EL (cell line): ENCODE measurements around the gene APBA2.

Experiments
- DNase-seq: peaks from one replicate; pipeline ENCODE4 v3.0.0-alpha.2; 2016

The APBA2 gene

DNA sequence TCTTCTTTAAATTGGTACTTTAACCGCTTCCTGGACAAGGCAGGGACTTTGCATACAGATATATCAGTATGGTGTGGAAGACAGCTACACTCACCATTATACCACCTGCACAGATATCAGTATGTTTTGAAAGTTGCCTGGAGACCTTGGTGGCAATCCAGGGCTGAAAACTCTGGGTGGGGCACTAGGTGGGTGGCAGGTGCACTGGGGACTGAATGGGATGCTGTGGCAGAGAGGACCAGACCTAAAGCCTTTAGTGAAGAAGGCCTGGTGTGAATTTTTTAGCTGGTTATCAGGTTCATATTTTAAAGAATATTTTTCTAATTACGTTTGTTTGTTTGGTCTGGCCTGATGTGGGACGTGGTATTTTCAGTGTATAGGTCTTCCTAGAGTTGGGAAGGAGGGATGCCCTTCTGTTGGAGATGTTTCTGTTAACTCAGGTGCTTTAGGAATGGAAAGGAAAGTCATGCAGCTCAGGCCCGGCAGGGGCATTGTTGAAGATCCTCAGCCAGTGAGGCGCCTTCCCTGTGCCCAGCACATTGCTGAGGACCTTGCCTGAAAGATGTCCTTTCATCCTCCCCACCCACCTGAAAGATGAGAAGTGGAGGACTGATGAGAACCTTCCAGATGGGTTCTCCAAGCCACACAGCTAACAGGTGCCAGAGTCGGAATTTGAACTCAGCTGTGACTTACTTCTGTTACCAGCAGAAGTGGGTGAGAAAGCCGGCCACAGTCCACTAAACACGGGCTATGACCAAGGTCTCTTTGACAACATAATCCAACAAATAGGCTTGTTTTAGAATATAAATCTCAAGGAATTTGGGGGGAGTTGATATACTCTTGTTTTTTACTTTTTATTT is 77.3 kb downstream of the APBA2 start:
- no peak for DNase-seq

DNA sequence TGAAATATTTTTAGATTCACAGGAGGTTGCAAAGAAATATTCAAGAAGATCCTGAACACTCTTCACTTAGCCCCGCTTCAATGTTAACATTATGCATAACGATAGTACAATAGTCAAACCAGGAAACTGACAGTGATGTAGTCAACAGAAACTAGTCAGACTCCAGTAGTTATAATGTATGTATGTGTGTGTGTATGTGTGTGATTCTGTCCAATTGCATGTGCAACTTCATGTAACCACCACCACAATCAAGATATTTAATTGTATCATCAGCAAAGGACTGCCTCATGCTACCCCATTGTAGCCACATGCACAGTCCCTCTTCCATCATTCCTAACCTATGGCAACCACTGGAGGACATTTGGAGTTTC is 77.9 kb downstream of the APBA2 start:
- DNase-seq, result no peak

DNA sequence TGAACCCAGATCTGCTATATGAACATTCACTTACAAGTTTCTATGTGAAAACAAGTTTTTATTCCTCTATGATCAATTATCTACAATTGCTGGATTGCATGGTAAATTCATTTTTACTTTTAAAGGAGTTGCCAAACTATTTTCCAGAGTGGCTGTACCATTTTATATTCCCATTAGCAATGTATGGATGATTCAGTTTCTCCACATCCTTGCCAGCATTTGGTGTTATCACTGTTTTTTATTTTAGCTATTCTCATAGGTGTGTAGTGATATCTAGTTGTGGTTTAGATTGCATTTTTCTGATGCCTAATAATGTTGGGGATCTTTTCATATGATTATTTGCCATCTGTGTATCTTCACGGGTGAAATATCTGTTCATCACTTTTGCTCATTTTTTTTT is 78.3 kb downstream of the APBA2 start:
- no peak for DNase-seq

DNA sequence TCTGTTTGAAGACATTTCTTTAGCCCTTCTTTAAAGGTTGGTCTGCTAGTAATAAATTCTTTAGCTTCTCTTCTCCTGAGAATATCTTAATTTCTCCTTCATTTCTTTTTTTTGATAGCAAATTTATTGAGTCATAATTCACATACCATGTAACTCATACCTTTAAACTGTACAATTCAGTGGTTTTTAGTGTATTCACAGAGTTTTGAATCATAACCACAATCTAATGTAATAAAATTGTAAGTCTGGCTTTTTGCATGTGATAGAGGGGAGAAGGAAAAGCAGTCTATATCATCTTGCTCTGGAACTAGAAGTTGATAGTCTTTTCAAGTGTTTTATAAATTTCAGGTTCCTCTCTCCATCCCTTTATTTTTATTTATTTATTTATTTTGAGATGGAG is 81.3 kb downstream of the APBA2 start:
- DNase-seq, result no peak

DNA sequence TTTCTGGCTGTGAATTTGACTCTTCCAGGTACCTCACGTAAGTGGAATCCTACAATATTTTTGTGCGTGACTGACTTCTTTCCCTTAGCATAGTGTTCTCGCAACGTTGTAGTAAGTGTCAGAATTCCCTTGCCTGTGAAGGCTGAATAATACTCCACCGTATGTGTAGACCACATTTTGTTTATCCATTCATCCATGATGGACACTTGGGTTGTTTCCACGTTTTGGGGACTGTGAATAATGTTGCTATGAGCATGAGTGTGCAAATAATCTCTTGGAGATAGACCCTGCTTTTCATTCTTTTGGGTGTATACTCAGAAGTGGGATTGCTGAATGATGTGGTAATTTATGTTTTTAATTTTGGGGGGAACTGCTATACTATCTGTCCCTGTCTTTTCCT is 82.2 kb downstream of the APBA2 start:
- DNase-seq, result no peak

DNA sequence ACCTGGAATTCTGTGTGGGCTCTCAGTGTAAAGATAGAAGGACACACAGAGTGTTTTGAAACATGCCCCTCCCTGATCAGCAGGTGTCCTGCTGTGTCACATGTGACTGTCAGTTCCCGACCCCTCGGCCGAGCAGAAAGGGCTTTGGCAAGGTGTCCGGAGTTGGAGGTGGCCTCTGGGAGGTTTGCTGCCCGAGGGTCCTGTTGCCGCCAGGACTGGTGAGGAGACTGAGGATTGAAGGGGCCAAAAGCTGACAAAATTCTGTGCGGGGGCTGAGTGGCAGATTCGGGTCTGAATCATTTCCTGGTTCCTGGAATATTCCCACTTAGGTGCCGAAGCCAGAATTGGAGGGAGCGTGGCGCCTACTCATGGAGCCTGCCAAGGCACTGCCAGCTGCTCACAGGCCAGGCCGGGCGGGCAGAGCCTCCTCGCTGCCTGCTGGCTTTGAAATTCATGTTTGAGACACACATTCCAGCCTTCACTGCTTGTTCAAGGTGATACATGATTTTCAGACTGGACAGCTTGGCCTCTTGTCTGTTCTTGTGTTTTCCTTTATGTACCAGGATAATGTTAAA is 83.8 kb downstream of the APBA2 start:
- no peak for DNase-seq

DNA sequence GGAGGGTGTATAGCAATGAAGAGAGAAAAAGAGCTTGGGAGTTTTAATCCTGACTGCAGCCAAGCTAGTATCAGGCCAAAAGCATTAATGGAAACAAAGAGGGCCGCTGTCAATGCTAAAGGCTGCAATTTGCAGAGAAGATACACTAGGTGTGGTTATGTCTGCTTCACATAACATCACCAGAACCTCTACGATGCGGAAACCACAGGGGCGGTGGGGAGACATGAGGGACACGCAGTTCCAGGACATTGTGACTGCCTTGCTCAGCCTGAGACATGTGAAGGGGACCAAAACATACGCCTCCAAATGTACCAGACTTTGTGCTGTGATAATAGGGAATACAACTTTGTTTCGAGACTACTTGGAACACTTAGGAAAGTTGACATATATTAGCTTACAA is 88.4 kb downstream of the APBA2 start:
- DNase-seq, result no peak

DNA sequence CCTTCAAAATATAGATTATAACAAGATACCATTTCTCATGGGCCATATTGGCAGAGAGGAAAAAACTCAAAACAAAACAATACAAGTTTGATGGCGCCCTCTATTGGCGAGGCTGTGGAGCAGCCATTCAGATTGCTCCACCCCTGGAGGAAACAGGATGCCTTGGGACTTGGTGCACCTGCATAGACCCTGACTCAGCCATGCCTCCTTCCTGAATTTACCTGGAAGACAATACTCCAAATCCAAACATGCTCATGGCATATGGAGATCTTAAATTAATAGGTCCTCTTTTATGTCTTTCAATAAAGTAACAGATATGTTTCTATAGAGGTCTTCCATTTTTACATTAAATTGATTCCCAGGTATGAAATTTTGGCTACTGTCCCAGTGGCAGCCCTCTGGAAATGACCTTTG is 90.0 kb downstream of the APBA2 start:
- peak; percentile 62 for DNase-seq

DNA sequence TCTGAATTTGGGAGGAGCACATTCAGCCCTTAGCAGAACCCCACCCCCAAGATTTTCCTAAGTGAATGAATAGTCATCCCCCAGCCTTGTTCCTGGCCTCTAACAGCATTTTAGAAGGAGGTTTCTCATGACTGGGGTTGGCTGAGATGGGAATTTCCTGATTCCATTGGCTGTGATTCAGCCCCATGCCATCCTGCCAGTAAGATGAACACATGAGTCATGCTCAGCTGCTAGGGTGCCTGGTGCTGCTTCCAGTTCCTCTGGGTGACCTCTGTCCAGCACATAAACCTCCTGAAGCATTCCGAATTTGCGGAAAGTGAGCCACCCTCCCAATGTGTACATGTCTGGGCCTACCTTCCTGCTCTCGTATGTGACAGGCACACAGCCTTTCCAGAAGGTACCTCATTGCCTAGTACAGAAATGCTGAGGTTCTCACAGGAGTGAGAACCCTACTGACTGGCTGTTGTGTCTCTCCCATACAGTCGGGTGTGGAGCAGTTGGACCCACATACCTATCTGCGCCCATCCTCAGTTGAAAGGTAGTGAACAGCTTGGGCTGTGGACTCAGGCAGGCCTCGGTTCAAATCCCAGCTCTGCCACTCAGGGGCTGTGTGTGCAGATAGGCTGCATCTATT is 91.7 kb downstream of the APBA2 start:
- peak; percentile 98 for DNase-seq

DNA sequence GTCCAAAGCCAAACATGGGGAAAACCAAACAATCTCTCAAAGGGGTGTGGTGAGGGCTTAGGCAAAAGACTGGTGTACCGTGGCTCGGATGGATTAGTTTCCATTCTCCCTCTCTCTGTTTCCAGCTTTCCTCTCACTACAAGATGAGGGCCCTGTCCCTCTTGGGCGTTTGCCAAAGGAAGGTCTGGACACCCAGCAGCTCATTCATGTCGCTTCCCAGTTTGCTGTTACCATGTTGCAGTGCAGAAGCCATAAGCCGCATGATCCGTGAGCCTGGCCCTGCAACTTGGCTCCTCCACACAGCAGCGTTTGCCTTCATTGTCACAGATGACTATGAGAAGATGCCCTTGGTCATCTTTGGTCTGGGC is 92.2 kb downstream of the APBA2 start:
- DNase-seq, result no peak

DNA sequence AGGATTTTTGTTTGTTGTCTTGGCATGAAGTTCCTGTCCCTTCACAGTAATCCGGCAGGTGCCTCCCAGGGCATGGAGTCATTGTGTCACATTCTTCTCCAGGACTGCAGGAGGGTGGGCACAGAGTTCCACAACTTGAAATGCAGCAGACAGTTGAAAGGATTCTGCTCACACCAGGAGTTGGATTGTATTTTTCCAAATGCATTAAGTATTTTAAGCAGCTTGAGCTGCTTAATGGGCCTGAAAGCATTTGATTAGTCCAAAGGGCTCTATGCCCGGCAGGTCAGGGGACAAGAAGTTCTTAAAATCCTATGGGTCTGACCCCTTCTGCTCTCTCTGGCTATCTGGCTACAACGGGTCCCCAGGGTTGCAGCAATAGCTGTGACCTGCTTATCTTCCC is 92.9 kb downstream of the APBA2 start:
- no peak for DNase-seq

DNA sequence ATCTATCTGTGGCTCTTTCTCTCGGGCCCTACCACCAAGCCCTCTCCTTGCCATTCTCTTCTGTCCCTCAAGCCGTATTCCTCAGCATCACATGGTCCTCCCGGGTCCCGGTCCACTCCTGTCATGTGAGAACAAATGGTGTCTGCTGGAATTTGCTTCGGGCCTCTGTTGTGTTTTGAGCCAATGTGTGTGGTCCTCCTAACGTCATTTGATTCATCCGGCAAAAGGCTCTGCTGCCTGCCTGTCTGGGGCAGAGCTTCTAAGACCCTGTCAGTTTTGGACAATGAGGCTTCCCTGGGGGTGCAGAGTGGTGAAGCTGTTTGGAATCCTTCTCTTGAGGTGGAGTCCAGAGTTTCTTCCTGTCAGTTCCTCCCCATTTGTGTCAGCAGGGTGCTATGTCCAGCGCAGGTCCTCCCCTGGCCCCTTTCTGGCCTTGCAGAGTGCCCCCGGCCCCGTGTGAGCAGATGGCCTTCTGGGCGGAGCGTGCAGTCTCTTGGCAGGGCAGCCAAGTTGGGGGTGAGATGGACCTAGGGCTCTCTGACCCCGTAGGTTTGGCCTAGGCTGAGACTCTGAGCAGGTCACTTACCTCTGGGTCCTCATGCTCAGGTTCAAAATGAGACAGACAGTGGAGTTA is 93.6 kb downstream of the APBA2 start:
- no peak for DNase-seq

DNA sequence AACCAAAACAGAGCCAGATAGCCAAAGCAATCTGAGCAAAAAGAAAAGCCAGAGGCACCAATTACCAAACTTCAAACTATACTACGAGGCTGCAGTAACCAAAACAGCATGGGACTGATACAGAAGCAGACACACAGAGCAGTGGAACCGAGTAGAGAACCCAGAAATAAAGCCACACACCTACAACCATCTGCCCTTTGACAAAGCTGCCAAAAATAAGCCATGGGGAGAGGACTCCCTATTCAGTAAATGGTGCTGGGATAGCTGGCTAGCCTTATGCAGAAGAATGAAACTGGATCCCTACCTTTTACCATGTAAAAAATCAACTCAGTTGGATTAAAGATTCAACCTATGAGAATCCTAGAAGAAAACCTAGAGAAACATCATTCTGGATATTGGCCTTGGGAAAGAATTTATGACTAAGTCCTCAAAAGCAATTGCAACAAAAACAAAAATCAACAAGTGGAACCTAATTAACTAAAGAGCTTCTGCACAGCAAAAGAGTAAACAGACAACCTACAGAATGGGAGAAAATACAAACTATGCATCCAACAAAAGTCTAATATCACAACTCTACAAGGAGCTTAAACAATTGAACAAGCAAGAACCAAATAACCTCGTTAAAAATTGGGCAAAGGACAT is 95.1 kb downstream of the APBA2 start:
- no peak for DNase-seq

DNA sequence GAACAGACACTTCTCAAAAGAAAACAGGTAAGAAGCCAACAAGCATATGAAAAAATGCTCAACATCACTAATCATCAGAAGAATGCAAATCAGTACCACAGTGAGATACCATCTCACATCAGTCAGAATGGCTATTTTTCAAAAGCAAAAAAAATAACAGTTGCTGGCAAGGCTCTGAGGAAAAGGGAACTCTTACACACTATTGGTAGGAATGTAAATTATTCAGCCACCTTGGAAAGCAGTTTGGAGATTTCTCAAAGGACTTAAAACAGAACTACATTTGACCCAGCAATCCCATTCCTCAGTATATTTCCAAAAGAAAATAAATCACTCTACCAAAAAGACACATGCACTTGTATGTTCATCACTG is 95.6 kb downstream of the APBA2 start:
- no peak for DNase-seq

DNA sequence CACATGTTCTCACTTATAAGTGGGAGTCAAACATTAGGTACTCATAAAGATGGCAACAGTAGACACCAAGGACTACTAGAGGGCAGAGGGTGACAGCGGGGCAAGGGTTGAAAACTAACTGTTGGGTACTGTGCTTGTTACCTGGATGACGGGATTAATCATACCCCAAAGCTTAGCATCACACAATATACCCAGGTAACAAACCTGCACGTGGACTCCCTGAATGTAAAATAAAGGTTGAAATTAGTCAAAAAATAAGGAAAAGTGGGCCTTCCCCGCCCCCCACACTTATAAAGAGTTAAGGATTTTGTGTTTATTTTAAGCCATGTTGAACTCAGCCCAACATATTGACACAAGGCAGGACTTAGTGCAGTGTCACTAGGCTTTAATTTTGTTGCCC is 96.1 kb downstream of the APBA2 start:
- no peak for DNase-seq

DNA sequence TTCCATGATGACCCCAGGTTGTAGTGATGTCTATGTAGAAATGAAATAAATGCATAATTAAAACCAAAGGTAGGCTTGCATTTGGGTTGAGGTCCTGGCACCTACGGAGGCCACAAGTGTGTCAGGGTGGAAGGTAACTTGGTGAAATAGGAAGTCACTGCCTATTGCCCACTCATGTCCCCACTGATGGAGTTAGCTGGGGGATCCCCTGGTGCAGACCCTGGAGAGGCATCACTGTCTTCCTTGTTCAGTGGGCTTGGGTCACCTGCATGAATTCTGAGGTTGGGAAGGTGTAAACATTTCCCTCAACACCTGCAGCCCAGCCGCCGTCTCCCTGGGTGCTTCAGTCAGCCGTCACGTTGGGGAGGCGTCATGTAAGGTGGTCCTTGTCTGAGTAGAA is 97.1 kb downstream of the APBA2 start:
- no peak for DNase-seq

DNA sequence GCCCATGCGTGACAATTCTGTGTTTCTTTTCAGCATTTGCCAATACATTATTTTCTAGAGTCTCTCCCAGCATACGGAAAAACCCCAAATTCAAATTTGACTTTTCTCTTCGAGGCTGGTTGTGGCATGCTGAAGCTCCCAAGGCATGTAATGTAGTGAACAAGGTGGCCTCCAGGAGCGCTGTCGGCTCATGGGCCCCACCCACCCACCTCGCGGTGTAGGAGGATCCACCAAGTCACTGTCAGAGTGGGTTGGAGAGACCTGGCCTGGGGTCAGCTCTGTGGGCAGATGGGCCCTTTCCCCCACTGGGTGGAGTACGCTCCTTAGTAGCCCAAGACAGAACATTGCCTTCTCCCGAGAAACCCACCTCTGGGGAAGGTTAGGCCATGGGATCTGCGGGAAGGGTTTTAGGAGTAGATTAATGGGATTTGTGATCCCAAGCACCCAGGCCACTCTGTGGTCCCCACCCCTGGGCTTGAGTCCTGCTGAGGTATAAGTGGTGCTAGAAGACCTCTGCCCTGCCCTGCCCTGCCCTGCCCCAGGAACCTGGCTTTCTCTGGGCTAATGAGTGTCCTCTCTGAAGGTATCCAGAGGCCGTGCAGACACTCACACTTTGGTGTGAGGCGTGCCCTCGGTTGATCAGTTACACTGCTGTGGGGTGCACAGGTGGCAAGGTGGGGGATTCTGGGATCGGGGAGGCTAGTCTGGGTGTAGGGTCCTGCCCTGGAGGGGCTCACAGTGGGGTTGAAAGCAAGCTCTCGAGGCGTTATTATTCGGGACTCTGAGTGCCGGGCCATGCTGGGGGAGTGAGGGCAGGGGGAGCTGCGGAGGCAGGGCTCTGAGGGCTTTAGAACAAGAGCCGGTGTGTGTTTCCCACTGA is 97.9 kb downstream of the APBA2 start:
- DNase-seq, result no peak

DNA sequence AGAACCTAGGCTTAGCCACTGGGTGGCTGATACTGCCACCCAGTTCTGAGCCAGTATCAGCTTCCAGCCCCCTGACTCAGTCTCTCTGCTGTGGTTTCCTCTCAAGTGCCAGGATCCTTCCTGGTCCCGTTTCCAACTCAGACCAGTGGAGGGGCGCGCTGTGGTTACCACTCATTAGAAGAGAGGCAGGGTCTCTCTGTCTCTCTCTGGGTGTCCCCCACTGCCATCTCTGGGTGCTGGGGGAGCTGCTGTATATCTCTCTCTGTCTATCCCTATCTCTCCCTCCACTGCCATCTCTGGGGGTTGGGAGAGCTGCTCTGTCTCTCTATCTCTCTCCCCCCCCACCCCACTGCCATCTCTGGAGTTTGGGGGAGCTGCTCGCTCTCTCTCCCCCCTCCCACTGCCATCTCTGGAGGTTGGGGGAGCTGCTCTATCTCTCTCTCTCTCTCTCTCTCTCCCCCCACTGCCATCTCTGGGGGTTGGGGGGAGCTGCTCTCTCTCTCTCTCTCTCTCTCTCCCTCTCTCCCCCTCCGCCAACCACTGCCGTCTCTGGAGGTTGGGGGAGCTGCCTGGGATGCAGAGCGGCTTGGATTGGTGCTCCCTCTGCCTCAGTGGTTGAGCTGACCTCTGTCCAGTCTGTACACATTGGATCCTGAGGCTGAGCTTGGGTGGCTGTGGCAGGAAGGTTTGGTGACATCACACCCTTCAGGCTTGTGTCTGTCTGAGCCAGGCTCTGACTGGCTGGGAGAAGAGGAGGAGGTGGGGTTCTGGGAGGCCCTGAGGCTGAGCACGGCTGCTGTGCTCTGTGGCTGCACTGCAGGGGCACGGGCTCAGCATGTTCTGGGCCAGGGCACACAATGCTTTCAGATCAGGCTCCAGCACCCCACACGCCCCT is 98.9 kb downstream of the APBA2 start:
- DNase-seq, result peak; percentile 81

DNA sequence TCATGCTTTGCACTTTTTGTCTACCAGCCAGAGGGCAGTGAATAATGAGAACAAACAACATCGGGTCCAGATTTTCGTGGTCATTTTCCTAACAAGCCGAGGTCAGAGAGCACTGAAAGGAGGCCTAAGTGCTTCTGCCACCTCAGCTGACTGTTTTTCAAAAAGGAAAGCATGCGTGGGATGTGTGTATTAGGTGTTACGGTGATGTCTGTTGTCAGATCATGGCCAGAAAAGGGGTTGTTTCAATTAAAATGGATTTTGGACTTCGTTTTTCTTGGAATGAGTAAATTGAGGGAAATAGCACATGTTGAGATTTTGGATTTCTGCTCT is 99.5 kb downstream of the APBA2 start:
- no peak for DNase-seq

DNA sequence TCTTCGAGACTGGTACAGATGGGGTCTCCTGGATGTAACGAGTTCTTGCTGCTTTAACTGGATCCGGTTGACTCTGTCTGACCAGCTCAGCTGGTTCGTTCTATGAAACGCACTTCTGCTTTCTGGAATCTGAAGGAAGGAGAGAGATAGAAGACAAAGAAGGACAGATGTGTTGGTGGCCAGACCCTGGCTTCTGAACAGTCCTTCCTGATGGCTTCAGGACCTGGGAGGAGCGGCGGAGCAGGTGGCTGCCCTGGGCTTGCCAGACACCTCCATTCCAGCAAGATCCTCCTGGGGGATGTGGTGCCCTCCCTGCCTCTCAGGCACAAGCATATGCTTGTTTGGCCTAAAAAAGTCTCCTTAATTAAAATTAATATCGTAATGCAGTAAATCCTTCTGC is 99.9 kb downstream of the APBA2 start:
- DNase-seq, result no peak

DNA sequence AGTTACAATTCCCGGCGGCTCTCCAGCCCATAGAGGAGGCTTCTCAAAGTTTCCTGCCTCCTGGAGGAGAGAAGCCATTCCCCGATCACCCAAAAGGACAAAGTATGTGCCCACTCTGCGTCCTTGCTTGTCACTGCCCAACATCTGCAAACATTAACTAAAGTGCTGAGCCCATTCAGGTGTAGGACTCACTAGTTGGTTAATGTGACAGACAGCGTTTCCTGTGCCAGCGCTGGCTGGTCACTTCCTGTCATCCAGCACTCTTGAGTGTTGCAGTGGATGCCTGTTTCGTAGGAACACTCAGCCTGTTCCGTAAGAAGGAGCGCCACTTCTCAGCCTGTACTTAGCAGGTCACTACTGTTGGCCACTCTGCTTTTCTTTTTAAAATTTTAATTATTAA is 100.3 kb downstream of the APBA2 start:
- DNase-seq, result no peak

DNA sequence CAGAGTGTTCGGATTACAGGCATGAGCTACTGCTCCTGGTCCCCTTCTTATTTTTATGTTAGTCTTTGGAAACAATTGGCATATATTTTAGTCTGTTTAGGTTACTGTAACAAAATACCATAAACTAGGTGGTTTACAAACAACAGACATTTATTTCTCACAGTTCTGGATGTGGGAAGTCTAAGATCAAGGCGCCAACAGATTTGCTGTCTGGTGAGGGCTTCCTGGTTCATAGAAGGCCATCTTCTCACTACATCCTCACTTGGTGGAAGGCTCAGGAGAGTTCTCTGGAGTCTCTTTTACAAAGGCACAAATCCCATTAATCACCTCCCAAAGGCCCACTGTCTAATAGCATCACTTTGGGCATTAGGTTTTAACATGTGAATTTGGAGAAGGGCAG is 101.0 kb downstream of the APBA2 start:
- DNase-seq, result no peak
